ENCODE results near the gene MPDU1.
A peak's percentile ranks its signal among the peaks of the same experiment; 100 is the strongest.
"Not testable (repeated sequence)": the region's sequence is repeated elsewhere in the genome, so short reads cannot be mapped to it uniquely, and the experiment has no call there.

MPDU1 gene

GRCh38 chr17:7615265-7615747, 31.7 kb downstream of the MPDU1 start:
- no peak for DNase-seq

DNA sequence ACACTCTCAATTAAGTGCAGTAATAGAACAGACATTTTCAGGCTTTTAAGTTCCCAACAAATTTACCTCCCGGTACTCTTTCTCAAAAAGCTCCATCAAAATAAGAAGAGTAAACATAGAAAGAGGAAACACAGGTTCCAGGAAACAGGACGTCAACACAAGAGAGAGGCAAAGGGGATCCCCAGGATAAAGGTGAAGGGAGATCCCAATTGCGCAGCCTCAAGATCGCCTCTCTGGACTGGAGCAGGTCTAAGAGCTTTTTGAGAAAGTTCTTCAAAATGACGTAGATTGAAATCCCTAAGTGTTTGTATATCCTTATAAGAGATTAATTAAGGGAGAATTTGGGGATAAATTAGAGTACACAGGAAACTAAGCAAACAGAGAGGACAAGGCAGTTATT, 35.0 kb downstream of the MPDU1 start:
- DNase-seq = no peak

DNA sequence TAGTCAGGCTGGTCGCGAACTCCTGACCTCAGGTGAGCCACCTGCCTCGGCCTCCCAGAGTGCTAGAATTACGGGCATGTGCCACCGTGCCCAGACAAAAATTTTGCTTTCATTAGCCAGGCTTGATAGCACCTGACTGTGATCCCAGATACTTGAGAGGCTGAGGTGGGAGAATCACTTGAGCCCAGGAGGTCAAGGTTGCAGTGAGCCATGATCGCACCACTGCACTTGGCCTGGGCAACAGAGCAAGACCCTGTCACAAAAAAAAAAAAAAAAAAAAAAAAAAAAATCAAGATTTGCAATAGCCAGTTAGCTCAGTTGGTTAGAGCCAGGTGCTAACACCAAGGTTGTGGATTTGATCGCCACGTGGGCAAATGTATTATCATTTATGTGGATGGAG, 37.2 kb downstream of the MPDU1 start:
- DNase-seq = no peak

GRCh38 chr17:7623661-7624060, 40.0 kb downstream of the MPDU1 start:
- no peak for DNase-seq

DNA sequence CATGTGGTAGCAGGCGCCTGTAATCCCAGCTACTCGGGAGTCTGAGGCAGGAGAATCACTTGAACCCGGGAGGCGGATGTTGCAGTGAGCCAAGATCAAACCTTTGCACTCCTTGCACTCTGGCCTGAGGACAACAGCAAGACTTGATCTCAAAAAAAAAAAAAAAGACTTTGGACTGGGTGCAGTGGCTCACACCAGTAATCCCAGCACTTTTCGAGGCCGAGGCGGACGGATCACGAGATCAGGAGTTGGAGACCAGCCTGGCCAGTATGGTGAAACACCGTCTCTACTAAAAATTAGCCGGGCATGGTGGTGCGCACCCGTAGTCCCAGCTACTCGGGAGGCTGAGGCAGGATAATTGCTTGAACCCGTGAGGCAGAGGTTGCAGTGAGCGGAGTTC, 42.1 kb downstream of the MPDU1 start:
- not testable (repeated sequence) for DNase-seq

DNA sequence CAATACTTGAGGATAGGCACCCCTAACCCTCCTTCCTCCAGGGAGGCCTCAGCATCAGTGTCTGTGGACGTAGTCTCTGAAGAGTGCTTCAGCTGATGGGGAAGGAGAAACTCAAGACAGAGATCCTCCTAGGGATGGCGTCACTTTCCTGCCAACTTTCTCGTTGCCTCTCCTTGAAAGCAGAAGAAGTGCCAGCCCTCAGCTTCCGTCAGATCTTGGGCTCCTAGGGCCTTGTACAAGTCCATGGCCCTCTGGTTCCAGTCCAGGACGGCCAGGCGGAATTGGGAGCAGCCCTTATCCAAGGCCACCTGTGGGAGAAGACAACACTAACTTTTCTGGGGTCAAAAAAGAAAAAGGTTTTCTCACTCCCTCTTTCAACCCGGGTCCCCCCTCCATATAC, 42.7 kb downstream of the MPDU1 start:
- peak; percentile 80 to 85 (median 85) for DNase-seq

- DNase-seq = no peak
Observed at GRCh38 chr17:7626956-7627249, 43.3 kb downstream of the MPDU1 start.

DNA sequence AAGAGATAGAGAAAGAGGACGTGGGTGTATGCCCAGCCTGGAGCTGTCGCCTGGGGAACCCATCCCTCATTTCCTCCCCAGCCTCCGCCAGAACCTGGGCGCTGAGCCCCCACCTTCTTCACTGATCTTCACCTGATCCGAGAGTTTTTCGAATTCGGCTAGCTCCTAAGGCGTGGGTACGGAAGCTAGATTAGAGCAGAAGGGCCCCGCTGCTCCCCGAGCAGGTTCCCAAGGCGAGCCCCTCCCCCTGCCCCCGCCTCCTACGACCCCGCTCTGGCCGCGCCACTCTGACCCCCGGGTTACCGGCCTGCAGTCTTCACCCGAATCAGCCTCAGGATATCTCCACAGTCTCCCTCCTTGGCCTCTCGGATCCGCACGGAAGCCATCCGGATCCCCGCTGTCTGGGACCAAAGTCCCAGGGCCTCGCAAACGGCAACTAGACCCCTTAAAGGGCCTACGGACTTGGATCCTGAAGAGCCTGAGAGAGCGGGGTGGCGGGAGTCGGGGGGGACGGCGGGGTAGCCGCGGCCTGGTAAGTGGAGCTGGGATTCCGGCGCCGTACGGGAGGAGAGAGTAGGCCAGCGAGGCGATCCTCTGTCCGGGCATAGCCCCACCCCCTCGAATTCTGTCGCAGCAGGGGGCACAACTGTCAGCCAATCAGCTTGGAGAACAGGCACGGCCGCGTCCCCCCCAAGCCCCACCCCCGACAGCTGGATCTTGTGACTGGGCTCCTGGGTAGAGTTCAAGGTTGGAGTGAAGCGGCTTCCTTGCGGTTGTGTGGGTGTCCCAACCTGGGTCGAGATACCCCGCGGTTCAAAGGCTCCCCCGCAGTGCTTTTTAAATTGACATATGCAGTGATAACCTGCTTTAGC, 43.8 kb downstream of the MPDU1 start, which contains the start of gene SAT2:
Gene SAT2, minus strand, starts transcription at position 572 of the 872 bp plus-strand sequence. Its CDS starts 186 bp downstream, at position 386.
- peak; percentile 90 to 95 (median 93) for DNase-seq

- no peak for DNase-seq
Observed at GRCh38 chr17:7629939-7630571, 46.4 kb downstream of the MPDU1 start, which contains the start of gene SHBG. SHBG (plus strand) TSS chr17:7630135; CDS start chr17:7630173, 38 bp downstream.

- DNase-seq = no peak
Observed at GRCh38 chr17:7631398-7632380, 48.0 kb downstream of the MPDU1 start.

DNA sequence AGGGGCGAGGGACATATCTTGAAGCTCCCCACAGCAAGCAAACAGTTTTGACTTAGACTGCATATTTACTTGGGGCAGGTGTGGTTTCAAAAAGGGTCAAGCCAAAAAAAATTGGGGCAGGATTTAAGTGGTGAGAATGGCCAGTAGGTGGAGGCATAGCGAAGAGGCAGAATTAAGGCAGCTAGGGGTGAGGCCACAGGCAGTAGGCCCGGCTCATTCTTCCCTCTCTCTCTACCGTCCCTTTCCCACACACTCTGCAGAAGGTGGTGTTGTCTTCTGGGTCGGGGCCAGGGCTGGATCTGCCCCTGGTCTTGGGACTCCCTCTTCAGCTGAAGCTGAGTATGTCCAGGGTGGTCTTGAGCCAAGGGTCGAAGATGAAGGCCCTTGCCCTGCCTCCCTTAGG, 48.8 kb downstream of the MPDU1 start:
- DNase-seq = peak; percentile 75 to 80 (median 75)

GRCh38 chr17:7633093-7633492, 49.4 kb downstream of the MPDU1 start:
- no peak for DNase-seq

DNA sequence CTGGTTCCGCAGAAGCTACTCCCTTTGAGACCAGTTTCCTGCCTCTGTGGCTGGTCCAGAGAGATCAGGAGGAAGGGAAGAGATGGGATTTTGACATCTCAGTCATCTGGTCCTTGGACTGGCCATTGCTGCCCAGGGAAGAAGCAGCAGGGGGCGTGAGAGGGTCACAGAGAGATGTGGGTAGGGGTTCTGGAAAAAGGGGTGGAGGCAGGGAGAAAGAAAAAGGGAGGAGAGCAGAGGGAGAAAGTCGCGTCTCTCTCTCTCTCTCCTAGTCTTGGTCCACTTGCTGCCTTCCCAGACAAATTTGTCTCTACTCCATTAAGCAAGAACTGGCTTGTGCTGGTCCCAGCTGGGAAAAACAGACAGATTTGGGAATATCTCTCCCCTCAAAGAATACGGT, 50.7 kb downstream of the MPDU1 start:
- DNase-seq = peak; percentile 41 to 65 (median 53)

DNA sequence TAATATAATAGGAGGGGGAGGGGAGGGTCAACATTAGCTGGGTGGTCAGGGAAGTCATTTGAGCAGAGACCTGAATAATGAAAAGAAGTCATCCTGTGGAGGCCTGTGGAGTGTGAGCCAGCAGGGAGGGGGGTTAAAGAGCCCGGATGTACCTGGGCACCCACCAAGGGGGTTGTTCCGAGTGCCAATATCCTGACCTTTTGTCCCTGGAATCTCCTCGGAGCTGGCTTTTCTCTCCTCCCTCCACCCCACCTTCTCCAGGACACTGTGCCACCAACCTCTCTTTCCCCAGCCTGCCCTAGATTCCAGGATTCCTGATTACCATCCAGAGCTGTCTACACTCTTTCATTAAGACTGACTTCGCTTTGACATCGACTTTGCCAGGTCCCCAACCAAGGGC, 52.5 kb downstream of the MPDU1 start:
- no peak for DNase-seq
